Measurements from ENCODE around the gene STK10.

The STK10 gene

DNA sequence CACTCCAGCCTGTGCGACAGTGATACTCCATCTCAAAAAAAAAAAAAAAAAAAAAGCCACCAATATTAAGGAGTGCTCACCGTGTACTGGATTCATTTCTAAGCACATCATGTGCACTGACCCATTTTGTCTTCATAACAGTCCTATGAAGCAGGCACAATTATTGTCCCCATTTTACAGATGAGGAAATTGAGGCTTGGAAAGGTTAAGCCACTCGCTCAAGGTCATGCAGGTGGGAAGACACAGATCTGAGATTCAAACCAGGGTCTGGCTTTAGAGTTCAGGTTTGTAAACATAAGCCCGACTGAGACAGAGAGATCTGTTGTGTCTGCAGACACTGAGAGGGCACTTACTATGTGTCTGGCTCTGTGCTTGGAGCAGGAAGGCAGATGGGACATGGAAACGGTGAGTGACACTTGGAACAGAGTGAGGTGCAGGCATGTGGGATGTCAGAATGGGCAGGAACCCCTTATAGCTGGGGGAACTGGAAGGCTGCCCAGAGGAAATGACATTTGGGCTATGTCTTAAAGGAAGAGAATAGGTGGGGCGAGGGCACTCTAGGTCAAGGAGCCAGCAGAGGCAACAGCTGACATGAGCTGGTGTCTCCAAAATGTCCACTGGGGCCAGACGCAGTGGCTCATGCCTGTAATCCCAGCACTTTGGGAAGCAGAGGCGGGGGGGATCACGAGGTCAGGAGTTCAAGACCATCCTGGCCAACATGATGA, 69.9 kb downstream of the STK10 start:
- no peak for ATAC-seq
- TF ChIP-seq PPARA (CRISPR knock-in tag; IDR thresholded peaks at IDR 0.05; ENCODE audit: borderline replicate concordance), result no peak
- no peak for TF ChIP-seq ESRRG (CRISPR knock-in tag; IDR thresholded peaks at IDR 0.05)
- TF ChIP-seq, protein P1, sequence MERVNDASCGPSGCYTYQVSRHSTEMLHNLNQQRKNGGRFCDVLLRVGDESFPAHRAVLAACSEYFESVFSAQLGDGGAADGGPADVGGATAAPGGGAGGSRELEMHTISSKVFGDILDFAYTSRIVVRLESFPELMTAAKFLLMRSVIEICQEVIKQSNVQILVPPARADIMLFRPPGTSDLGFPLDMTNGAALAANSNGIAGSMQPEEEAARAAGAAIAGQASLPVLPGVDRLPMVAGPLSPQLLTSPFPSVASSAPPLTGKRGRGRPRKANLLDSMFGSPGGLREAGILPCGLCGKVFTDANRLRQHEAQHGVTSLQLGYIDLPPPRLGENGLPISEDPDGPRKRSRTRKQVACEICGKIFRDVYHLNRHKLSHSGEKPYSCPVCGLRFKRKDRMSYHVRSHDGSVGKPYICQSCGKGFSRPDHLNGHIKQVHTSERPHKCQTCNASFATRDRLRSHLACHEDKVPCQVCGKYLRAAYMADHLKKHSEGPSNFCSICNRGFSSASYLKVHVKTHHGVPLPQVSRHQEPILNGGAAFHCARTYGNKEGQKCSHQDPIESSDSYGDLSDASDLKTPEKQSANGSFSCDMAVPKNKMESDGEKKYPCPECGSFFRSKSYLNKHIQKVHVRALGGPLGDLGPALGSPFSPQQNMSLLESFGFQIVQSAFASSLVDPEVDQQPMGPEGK (CRISPR knock-in tag; IDR thresholded peaks at IDR 0.05; ENCODE audit: borderline replicate concordance), result no peak
- no peak for TF ChIP-seq BACH2 (CRISPR knock-in tag; IDR thresholded peaks at IDR 0.05; ENCODE audit: borderline replicate concordance)
- TF ChIP-seq RARB (CRISPR knock-in tag; IDR thresholded peaks at IDR 0.05), result no peak
- no peak for TF ChIP-seq CSDC2 (CRISPR knock-in tag; IDR thresholded peaks at IDR 0.05)
- no peak for TF ChIP-seq GLIS3 (CRISPR knock-in tag; IDR thresholded peaks at IDR 0.05)
- TF ChIP-seq, protein P2, sequence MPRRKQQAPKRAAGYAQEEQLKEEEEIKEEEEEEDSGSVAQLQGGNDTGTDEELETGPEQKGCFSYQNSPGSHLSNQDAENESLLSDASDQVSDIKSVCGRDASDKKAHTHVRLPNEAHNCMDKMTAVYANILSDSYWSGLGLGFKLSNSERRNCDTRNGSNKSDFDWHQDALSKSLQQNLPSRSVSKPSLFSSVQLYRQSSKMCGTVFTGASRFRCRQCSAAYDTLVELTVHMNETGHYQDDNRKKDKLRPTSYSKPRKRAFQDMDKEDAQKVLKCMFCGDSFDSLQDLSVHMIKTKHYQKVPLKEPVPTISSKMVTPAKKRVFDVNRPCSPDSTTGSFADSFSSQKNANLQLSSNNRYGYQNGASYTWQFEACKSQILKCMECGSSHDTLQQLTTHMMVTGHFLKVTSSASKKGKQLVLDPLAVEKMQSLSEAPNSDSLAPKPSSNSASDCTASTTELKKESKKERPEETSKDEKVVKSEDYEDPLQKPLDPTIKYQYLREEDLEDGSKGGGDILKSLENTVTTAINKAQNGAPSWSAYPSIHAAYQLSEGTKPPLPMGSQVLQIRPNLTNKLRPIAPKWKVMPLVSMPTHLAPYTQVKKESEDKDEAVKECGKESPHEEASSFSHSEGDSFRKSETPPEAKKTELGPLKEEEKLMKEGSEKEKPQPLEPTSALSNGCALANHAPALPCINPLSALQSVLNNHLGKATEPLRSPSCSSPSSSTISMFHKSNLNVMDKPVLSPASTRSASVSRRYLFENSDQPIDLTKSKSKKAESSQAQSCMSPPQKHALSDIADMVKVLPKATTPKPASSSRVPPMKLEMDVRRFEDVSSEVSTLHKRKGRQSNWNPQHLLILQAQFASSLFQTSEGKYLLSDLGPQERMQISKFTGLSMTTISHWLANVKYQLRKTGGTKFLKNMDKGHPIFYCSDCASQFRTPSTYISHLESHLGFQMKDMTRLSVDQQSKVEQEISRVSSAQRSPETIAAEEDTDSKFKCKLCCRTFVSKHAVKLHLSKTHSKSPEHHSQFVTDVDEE (CRISPR knock-in tag; IDR thresholded peaks at IDR 0.05), result no peak
- TF ChIP-seq, protein P3, sequence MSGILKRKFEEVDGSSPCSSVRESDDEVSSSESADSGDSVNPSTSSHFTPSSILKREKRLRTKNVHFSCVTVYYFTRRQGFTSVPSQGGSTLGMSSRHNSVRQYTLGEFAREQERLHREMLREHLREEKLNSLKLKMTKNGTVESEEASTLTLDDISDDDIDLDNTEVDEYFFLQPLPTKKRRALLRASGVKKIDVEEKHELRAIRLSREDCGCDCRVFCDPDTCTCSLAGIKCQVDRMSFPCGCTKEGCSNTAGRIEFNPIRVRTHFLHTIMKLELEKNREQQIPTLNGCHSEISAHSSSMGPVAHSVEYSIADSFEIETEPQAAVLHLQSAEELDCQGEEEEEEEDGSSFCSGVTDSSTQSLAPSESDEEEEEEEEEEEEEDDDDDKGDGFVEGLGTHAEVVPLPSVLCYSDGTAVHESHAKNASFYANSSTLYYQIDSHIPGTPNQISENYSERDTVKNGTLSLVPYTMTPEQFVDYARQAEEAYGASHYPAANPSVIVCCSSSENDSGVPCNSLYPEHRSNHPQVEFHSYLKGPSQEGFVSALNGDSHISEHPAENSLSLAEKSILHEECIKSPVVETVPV (CRISPR knock-in tag; IDR thresholded peaks at IDR 0.05), result no peak
- no peak for TF ChIP-seq ZNF8 (CRISPR knock-in tag; IDR thresholded peaks at IDR 0.05)
- TF ChIP-seq ZC3H10 (CRISPR knock-in tag; IDR thresholded peaks at IDR 0.05), result no peak
- no peak for TF ChIP-seq ZNF70 (CRISPR knock-in tag; IDR thresholded peaks at IDR 0.05)
- no peak for TF ChIP-seq TCF4 (CRISPR knock-in tag; IDR thresholded peaks at IDR 0.05; ENCODE audit: borderline replicate concordance)
- TF ChIP-seq CREB5 (CRISPR knock-in tag; IDR thresholded peaks at IDR 0.05; ENCODE audit: low read depth), result no peak
- no peak for TF ChIP-seq TOX (CRISPR knock-in tag; IDR thresholded peaks at IDR 0.05; ENCODE audit: borderline replicate concordance)

DNA sequence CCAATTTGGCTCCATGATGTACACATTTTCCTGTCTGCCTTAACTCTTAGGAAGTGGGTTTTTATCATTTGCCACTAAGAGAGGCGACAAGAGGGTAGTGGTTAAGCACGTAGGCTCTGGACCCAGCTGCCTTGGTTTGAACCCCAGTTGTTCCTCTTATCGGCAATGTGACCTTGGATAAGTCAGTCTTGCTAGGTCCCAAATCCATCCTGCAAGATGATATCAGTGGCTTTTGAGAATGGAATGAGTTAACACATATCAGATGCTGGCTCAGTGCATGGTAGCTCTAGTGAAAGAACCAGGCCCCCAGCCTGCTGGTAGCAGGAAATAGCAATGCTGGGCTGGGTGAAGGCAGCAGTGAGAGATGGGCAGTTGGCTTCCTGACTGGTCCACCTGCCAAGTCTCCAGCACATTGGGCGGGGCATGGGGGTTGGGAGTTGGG, 72.5 kb downstream of the STK10 start:
- no peak for TF ChIP-seq ISL1 (CRISPR knock-in tag; IDR thresholded peaks at IDR 0.05)
- TF ChIP-seq CSDC2 (CRISPR knock-in tag; IDR thresholded peaks at IDR 0.05), result no peak
- no peak for TF ChIP-seq ZNF565 (CRISPR knock-in tag; conservative IDR thresholded peaks at IDR 0.05; ENCODE audit: low read depth)
- TF ChIP-seq, protein P1 (CRISPR knock-in tag; IDR thresholded peaks at IDR 0.05; ENCODE audit: borderline replicate concordance), result no peak
- no peak for TF ChIP-seq ZNF70 (CRISPR knock-in tag; IDR thresholded peaks at IDR 0.05)
- no peak for TF ChIP-seq TOX (CRISPR knock-in tag; IDR thresholded peaks at IDR 0.05; ENCODE audit: borderline replicate concordance)
- no peak for TF ChIP-seq GLIS3 (CRISPR knock-in tag; IDR thresholded peaks at IDR 0.05)
- no peak for TF ChIP-seq SNAI2 (CRISPR knock-in tag; IDR thresholded peaks at IDR 0.05)
- no peak for TF ChIP-seq TCF4 (CRISPR knock-in tag; IDR thresholded peaks at IDR 0.05; ENCODE audit: borderline replicate concordance)
- no peak for TF ChIP-seq ZC3H10 (CRISPR knock-in tag; IDR thresholded peaks at IDR 0.05)
- no peak for TF ChIP-seq CREB5 (CRISPR knock-in tag; IDR thresholded peaks at IDR 0.05; ENCODE audit: low read depth)
- no peak for TF ChIP-seq RARB (CRISPR knock-in tag; IDR thresholded peaks at IDR 0.05)
- TF ChIP-seq POU6F1 (CRISPR knock-in tag; IDR thresholded peaks at IDR 0.05; ENCODE audit: borderline replicate concordance, low read depth), result no peak
- TF ChIP-seq ZFP3 (CRISPR knock-in tag; IDR thresholded peaks at IDR 0.05), result no peak
- TF ChIP-seq, protein P3 (CRISPR knock-in tag; IDR thresholded peaks at IDR 0.05), result no peak
- no peak for TF ChIP-seq ZNF8 (CRISPR knock-in tag; IDR thresholded peaks at IDR 0.05)
- TF ChIP-seq ARNTL (CRISPR knock-in tag; IDR thresholded peaks at IDR 0.05; ENCODE audit: borderline replicate concordance, low read depth), result no peak
- TF ChIP-seq OSR1 (CRISPR knock-in tag; IDR thresholded peaks at IDR 0.05), result no peak
- TF ChIP-seq ESRRG (CRISPR knock-in tag; IDR thresholded peaks at IDR 0.05), result no peak
- no peak; the same call in 2 of the 3 replicates for ATAC-seq
